HG03103 (cell line): ENCODE measurements around the gene KIAA0319L.

Source experiments
- ATAC-seq: cut with Tn5 transposase; IDR thresholded peaks from one replicate; pipeline ENCODE4 v1.9.1; 2021; ENCODE audit warnings: low read depth; ENCODE audit not compliant: unreplicated experiment

KIAA0319L gene

DNA sequence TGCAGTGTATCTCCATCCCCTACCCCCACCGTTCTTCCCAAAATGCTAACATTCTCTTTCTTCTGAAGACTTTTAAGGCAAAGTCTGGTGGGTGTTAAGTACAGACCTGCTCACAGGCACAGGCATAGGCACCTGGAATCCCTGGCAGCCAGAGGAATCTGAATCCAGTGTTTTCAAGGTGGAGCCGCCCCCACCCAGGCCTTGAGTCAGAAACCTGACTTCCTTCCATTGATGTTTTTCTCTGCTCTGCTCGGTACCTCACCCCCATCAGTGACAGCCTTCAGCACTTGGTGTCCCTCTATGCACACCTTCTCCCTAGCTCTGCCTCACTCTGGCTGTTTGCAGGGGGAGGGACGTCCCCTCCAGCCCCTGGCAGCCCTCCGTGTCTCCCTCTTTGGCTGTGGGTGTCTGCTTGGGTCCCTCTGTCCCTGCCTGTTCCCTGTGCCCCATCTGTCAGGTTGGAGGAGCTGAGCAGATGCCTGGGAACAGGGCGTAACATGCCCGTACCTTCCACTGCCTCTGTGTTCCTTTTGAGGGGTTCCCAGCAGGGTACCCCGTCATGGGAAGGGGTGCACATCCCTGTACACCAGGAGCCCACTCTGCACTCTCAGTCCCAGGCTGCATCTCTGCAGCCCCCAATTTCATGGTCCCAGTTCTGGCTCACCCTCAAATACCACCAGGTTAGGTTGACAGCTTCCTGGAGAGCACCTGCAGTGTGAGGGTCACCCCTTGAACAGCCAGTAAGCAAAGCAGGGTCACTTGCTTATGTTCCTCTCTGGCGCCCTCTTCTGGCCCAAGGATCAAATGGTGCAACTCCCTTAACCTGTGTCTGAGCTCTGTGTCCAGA is 7.1 kb upstream of the KIAA0319L start:
- ATAC-seq = no peak

DNA sequence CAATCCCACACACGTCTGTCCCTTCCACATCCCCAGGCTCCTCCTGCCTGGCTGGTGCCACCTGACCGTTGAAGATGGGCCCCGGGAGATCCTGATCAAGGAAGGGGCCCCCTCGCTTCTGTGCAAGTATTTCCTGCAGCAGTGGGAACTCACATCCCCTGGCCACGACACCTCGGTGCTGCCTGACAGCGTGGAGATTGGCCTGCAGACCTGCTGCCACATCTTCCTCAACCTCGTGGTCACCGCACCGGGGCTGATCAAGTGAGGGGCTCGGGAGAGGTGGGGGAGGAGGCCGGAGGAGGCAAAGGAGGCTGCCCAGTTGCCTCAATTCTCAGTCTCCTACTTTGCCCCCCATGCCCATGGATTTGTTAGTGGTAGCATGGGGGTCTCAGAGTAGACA is 6.0 kb upstream of the KIAA0319L start:
- ATAC-seq = no peak

DNA sequence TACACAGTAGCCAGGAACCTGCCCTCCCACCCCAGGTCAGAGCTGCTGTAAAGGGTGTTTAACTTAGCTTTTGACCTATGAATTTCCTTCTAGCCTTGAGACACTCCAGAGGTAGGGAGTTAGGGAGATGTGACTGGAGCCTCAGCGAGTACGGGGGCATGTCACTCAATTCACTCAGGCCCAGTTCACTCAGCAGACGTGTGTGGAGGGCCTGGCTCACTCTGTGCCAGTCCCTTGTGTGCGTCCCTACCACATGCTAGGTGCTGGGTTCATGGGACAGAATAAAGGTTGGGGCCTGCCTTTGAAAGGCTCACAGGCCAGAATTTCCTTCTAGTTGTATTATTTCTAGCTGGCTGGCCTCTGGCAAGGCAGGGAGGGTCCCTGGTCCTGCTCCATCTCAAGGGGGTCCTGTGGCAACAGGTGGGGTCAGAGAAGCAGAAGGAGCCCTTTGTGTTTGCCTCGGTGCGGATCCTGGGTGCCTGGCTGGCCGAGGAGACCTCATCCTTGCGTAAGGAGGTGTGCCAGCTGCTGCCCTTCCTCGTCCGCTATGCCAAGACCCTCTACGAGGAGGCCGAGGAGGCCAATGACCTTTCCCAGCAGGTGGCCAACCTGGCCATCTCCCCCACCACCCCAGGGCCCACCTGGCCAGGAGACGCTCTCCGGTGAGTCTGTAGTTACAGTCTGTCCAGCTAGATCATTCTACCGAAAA is 4.9 kb upstream of the KIAA0319L start:
- ATAC-seq = no peak

GRCh38 chr1:35561297-35561971 is 4.2 kb upstream of the KIAA0319L start:
- no peak for ATAC-seq

GRCh38 chr1:35560256-35561225 is 3.3 kb upstream of the KIAA0319L start:
- ATAC-seq = no peak

DNA sequence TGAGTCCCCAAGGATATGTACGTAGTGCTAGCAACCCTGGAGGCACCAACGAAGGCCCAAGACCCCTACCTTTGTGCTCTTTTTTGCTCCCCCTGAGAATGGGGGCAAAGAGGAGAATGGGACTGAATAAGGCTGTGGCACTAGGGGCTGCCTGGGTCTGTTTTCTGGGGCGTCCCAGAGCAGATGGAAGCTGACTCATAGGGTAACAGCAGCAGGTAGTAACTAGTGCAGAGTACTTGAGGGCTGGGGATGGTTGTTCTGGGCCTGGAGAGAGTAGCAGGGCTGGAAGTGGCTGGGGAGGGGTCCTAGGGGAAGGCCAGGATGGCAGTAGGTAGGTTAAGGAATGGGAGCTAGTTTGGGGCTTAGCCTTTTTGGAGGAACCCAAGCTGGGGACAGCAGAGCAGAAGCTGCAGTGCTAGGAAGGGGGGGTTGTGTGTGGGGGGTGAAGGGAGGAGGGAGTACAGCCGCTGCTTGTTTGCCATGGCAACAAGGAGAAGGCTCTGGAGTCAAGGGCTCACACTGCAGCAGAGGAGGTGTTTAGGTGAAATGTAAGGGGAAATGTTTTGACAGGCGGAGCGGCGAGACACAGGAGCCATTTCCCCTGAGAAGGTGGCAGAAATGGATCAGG is 2.2 kb upstream of the KIAA0319L start:
- no peak for ATAC-seq

GRCh38 chr1:35558374-35559316 is 1.4 kb upstream of the KIAA0319L start:
- no peak for ATAC-seq

DNA sequence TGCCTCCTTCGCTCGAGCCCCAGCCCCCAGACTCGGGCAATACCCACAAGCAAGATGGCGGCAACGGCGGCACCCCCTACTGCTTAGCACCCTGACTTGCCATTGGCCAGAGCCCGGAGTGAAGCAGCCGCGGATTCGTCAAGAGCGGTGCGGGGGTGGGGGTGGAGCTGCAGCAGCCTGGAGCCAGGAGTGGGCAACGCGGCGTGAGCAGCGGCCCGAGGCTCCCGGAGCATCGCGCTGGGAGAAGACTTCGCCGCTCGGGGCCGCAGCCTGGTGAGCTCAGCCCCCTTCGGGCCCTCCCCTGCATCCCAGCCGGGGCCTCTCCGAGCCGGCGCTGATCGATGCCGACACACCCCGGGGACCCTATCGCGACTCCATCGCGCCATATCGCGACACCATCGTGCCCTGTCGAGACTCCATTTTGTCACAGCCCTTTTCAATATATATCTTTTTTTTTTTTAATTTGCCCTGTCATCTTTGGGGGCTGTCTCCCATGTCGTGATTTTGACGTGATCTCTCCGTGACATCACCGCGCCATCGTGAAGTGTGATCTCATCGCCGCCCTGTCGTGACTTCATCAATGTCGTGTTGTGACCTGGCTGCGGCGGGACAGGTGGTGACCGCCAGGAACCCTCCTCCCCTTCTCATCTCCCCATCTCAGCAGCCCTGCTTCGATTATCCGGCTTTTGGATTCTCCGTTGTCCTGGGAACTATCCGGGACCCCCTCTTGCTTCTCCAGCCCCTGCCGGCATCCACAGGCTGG is 589 bp upstream of the KIAA0319L start, which contains the start of gene NCDN:
TSS of gene NCDN (plus strand) at position 189 of the 763 bp plus-strand sequence. CDS start at position 581, 392 bp downstream.
- peak; percentile 79 for ATAC-seq

DNA sequence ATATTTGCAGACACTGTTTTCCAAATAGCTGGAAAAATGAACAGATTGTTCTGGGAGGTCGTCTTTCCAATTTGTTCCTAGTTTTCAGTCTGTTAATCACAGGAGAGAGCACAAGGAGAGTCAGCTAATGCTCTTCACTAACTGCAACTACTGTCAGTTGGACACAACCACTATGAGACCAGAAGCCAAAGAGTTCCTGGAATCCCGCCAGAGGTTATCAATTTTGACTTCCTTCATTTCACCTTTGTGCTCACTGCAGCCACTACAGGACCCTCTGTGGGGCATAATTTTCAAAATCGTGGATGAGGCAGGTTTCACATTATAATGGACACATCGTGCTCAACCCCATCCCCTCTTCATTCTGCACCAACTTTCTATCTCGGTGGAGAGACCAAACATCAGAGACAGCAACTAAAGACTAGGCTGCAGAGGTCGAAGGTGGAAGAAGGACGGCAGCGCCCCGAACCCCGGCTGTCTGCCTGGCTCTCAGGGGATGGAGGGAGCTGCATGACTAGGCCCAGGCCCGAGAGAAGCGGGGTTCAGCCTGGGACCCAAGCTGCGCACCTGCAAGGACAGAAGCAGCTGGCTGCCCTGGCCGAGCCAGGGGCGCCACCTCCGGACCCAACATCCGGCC is 602 bp downstream of the KIAA0319L start:
- peak; percentile 26 for ATAC-seq

GRCh38 chr1:35555601-35556477 is 1.4 kb downstream of the KIAA0319L start:
- ATAC-seq = no peak

DNA sequence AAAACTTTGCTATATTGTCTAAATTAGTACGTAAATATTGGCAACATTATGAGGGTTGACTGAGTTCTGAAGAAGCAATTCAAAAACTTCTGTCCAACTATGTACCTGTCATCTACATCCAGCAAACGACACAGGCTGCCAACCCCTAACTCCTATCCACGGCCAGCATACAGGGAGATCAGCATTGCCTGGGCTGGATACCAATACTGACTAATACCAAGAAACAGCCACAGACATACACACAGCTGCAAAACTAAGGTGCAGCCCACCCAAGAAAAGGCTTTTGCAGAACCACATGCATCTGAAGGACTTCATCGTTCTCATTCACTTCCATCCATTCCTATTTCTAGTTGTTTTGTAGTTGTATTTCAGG is 2.0 kb downstream of the KIAA0319L start:
- no peak for ATAC-seq

DNA sequence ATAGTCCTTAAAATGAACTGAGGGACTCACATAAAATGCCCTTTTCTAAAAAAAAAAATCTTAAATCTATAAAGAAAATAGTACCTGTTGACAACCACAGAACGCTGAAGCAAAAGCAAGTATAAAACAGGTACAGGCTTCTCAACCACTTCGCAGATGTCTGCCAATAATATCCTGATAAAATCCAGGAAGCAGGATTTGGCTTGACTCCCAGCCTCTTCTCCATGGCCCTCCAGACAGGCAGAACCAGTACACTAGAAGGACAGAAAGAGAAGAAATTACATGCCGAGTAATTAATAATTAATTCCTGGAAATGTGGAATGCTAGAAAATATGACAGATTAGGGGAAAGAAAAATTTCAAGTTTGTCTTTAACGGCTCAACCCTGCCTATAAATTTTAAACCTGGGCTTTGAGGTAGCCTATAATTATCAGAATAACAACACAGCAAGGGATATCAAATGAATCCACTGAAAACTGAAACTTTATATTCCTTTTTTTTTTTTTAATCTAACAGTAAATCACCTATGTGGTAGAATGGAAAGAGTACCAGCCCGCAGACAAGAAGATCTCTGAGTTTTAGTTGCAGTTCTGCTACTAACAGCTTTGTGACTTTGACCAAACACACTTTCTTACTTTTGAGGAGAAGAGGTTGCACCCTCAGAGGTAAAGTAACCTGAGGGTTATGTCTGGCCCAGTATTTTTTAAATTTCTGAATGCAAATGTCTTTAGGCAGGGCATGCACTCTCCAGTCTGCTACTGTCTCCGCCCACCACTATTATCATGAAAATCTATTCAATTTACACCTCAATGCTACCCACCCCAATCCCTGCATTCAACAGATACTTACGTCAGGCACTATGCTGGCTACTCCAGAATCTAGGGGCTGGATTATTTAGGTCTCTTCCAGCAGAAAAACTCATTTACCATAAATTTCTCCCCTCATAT is 2.7 kb downstream of the KIAA0319L start:
- ATAC-seq = no peak

DNA sequence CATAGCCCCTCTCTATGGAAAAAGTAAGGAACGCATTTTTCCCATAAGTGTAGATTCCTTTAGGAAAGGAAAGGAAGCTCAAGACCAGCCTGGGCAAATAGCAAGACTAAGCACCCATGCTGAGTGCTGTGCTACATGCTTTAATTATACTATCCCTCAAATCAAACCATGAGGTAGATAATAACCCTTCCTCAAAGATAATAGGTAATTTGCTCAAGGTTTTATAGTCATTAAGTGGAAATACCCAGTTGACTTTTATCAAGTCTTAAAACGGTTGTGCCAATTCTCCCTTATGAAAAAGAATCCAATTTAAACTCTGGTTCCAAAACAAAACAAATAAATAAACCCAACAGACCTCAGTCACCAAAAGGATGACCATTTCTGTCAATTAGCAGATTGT is 3.4 kb downstream of the KIAA0319L start:
- no peak for ATAC-seq

DNA sequence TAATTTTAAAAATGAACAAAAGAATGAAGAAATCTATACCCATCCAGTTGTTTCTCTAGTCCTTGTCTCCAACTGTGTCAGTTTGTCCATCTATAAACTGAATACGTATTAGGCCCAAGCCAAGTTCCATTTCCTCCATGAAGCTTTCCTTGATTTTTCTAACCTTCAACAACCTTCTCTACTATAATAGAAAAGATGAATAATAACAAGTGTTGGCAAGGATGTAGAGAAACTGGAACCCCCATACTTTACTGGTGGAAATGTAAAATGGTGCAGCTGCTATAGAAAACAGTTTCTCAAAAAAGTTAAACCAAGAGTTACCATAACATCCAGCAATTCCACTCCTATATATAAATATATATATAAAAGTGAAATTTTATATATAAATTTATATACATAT is 10.6 kb downstream of the KIAA0319L start:
- ATAC-seq = no peak

DNA sequence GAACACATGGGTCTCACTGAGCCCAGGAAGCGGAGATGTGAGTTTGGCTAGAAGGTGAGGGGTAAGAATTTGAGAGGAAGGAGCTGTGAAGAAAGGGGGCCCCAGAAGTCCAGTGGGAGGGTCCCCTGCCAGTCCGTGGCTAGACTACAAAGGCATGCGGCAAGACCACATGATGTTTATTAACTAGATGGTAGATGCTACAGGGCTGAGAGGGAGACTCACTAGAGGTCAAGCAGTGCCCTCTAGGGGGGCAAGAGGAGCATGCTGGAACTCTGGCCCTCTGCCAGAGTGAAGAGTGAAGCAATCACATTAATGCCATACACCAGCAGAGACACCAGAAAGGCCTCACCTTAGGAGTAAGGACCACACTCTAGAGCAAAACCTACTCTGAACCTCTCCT is 12.2 kb downstream of the KIAA0319L start:
- ATAC-seq = no peak
